HG02943 (cell line): ENCODE measurements around the gene JPH3.

Experiments used
- ATAC-seq: cut with Tn5 transposase; IDR thresholded peaks from one replicate; pipeline ENCODE4 v1.9.1; 2021; ENCODE audit warnings: mild to moderate bottlenecking, low read depth, moderate library complexity; ENCODE audit not compliant: unreplicated experiment

Gene JPH3

DNA sequence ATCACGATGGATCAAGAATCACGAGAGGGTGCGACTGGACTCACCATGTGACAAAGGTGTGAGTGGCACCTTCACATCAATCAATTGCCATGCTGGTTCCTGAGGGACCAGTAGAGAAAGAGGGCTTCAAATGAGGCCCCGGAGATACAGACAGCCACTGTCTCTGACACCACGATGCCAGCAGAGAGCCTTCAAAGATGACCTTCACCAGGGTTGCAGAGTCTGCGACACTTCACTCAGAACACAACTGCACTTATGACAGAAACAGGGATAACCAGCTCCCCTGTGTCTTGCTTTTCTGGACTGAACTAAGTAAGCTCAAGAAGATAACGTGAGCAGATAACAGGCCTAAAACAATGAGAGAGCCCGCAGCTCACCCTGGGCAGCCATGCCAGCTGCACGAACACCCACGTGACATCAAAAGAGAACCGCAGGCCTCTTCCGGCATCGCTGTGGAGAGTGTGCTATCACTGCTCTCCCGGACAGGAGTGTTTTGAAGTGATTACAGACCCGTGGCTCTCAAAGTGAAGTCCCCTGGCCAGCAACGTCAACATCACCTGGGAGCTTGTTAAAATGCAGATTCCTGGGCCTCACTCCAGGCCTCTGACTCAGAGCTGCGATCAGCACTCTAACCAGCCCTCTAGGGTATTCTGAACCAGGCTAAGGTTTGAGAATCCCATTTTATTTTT is 127.1 kb downstream of the JPH3 start:
- no peak for ATAC-seq

DNA sequence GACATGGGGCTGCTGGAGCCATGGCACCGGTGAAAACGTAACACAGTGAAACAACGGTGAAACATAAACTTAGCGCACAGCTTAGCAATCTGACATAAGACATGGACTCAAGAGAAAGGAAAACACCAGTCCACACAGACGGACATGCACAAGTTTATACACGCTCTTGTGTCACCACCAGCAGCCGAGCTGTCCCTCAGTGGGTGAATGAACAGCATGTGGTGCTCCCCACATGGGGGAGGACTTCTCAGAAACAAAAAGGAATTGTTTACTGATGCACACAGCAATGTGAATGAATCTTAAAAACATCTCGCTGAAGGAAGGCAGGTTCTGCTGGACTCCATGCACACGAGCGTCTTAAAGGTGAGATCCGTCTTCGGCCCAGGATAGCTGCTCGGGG is 129.3 kb downstream of the JPH3 start:
- no peak for ATAC-seq

DNA sequence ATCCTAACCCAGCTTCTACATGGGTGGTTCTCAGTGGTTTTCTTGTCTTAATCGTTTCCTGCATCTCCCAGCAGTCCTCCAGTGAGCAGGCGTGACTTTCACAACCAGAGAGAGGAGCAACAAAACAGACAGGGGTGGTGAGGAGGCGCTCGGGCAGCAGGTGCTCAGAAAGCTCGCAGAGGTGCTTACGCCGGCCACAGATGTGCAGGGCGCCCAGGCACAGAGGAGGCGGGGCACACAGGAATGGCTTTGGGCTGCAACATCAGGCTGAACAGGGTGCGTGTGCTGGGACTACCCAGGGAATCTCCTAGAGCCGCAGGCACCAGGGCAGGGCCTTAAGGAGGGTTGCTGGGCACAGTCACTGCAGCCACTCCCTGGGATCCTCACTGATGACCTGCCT is 130.9 kb downstream of the JPH3 start:
- no peak for ATAC-seq

GRCh38 chr16:87734644-87735043 is 132.3 kb downstream of the JPH3 start:
- ATAC-seq, result no peak

GRCh38 chr16:87735270-87736007 is 133.1 kb downstream of the JPH3 start:
- no peak for ATAC-seq

DNA sequence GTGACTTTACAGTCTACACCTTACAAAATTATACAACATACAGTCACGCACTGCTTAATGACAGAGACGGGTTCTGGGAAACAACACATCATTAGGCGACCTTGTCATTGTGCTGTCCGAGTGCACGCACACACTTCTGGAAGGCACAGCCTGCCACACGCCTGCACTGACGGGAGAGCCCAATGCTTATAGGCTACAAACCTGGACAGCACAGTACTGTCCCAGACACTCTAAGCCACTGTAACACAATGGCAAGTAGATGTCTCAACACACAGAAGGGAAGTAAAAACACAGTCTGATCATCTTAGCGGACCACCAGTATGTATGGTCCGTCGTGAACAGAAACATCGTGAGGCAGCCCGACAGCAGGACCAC is 133.7 kb downstream of the JPH3 start:
- no peak for ATAC-seq

GRCh38 chr16:87739801-87740200 is 137.5 kb downstream of the JPH3 start:
- ATAC-seq, result no peak

DNA sequence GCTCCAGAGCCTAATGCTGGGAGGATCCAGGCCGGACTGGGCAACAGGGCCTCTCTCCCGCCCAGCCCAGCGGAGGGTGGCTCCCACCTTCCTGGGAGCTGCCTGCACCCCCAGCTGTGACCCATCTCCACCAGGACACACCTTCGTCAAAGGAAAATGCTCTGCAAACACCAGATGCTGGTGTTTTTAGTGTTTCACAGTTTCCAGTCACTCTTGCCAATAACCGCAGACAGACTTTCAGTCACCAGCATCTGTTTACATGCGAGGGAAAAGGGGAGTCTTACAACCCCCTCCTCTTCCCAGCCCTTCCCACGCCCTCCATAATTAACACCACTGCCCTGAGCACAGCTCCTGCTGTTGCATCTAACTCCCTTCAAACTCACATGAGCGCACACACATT is 138.1 kb downstream of the JPH3 start:
- ATAC-seq, result no peak

DNA sequence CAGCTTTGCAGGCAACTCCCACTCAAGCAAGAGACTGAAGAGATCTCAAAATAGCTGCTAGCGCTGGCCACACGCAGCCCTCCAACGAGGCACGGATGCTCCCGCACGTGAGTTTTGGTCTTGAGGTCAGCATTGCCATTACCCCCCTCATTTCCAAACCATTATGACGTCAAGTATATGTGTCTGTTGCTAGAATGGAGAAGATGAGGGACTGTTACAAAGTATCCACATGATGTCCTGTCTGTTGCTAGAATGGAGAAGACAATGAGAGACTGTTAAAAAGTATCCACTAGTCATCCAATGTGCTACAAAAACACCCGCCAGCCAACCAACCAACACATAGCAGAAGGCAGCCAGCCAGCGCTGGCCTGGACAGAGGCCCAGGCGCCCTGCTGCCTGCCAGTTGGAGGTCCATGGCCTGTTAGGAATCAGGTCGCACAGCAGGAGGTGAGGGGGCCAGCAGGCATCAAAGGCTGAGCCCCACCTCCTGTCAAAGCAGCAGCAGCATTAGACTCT is 138.7 kb downstream of the JPH3 start:
- ATAC-seq, result no peak

DNA sequence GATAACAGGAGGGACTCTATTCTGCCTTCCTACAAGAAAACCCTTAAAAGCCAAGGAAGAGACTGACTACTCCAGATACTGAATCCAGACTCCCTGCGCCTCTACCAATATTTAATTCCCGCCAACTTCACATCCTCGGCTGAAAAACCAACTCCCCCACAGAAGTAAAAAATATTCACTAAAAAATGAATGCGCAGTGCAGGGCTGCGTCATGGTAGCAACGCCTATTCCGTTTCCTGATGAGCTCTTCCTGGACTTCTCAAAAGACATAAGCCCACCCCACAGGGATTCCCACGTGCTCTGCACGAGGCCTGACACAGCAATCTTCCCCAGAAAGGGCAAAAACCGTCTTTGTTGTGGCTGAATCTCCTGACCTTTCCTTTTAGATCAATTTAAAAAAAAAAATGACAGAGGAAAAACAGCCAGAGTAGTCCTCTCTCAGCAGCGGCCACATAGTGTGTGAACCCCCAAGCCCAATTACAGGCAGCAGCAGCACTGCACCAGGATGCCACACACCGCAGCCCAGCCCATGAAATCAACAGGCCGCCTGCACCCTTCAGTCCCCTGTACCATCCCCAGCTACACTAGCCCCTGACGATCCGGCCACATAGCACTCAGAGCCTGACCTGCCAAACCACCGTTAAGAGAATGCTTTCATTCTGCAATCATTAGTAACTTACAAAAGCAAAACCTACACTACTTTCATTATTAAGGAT is 139.6 kb downstream of the JPH3 start:
- ATAC-seq, result no peak

GRCh38 chr16:87742781-87743490 is 140.6 kb downstream of the JPH3 start:
- no peak for ATAC-seq

DNA sequence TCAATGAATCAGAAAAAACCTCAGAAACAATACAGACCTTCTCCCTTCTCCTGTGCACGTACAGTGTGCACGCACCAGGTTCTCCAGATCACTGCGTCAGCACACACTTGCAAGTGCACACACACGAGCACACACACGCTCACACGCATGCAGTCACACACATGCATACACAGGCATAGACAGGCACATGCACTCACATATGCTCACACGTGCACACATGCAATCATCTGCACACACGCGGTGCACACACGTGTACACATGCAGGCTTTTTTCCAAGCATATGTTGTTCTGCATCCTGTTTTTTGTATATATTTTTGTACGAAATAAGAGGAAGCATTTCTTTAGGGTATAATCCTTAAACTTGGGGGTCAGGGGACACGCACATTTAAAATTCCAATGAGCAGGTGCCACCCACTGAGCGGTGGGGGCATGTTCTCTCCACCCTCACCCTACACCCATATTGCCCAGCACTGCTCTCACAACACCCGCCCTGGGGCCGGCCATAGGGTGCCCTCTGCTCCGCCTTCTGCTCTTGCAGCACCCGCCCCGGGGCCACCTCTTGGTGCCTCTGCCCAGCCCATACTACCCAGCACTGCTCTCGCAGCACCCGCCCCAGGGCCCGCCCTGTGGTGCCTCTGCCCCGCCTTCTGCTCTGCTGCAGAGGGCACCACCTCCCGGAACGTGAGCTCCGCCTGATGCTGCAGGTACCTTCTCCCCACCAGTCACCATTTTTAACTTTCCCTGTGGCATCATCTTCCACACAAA is 142.6 kb downstream of the JPH3 start:
- no peak for ATAC-seq

DNA sequence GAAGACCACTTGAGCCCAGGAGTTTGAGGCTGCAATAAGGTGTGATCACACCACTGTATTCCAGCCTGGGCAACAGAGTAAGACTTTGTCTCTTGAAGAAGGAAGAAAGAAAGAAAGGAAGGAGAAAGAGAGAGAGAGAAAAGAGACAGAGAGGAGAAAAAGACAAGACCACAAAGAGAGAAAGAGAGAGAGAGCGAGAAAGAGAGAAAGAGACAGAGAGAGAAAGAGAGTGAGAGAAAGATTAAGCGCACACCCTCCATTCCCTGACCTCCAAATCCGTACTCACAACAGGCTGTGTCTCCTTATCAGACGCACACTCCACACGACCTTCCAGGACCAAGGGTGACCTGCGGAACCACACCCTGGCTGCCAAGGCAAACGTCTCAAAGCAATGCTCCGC is 143.9 kb downstream of the JPH3 start:
- no peak for ATAC-seq
